H9 (cell line): ENCODE data around the gene TSPAN18. TPM values are rescaled to one million over a fixed set of nuclear protein-coding genes. Genes with fewer than 3 reads are reported as not detected.

ENCODE experiments used
- DNase-seq: peaks from one replicate; pipeline ENCODE4 v3.0.0-alpha.2; 2017
- H2AFZ ChIP-seq: one replicate; pipeline ENCODE4 v1.6.1; 2013; ENCODE audit warnings: mild to moderate bottlenecking, low read length, control low read depth, moderate library complexity
- H2AK5ac ChIP-seq: 2 replicates; pipeline ENCODE4 v1.6.1; 2013; ENCODE audit warnings: low read length, control low read depth, mixed read lengths; ENCODE audit not compliant: insufficient read length
- H2BK120ac ChIP-seq: one replicate; pipeline ENCODE4 v1.6.1; 2013; ENCODE audit warnings: low read depth, mild to moderate bottlenecking, low read length, control low read depth, inconsistent platforms; ENCODE audit not compliant: poor library complexity, severe bottlenecking
- H2BK12ac ChIP-seq: 2 replicates; pipeline ENCODE4 v1.6.1; 2013; ENCODE audit warnings: low read length, control low read depth, mixed read lengths, low read depth; ENCODE audit not compliant: insufficient read length
- H2BK15ac ChIP-seq: 2 replicates; pipeline ENCODE4 v1.6.1; 2013; ENCODE audit warnings: low read depth, low read length, control low read depth
- H2BK20ac ChIP-seq: one replicate; pipeline ENCODE4 v1.6.1; 2013; ENCODE audit warnings: low read depth, mild to moderate bottlenecking, low read length, control low read depth, inconsistent platforms; ENCODE audit not compliant: poor library complexity, severe bottlenecking
- H2BK5ac ChIP-seq: 2 replicates; pipeline ENCODE4 v1.6.1; 2013; ENCODE audit warnings: low read length, control low read depth, mixed read lengths; ENCODE audit not compliant: insufficient read length
- H3K14ac ChIP-seq: 2 replicates; pipeline ENCODE4 v1.6.1; 2013; ENCODE audit warnings: low read length, control low read depth; ENCODE audit not compliant: insufficient read depth
- H3K18ac ChIP-seq: 2 replicates; pipeline ENCODE4 v1.6.1; 2013; ENCODE audit warnings: low read depth, mild to moderate bottlenecking, mixed read lengths, low read length, control low read depth; ENCODE audit not compliant: insufficient read length
- H3K23ac ChIP-seq: 2 replicates; pipeline ENCODE4 v1.6.1; 2013; ENCODE audit warnings: low read length, control low read depth, mixed read lengths, low read depth; ENCODE audit not compliant: insufficient read length
- H3K23me2 ChIP-seq: 2 replicates; pipeline ENCODE4 v1.6.1; 2013; ENCODE audit warnings: low read depth, mild to moderate bottlenecking, mixed read lengths, low read length, control low read depth; ENCODE audit not compliant: insufficient read length, poor library complexity, severe bottlenecking
- H3K27ac ChIP-seq: 2 replicates; pipeline ENCODE4 v1.5.1; 2013; ENCODE audit warnings: low read length, control low read depth, mixed read lengths, low read depth; ENCODE audit not compliant: insufficient read length
- H3K27me3 ChIP-seq: 2 replicates; pipeline ENCODE4 v1.6.1; 2013; ENCODE audit warnings: low read length, control low read depth, inconsistent platforms; ENCODE audit not compliant: insufficient read depth
- H3K4ac ChIP-seq: 2 replicates; pipeline ENCODE4 v1.6.1; 2013; ENCODE audit warnings: low read depth, mild to moderate bottlenecking, control low read depth, inconsistent platforms, low read length, moderate library complexity
- H3K4me1 ChIP-seq: 2 replicates; pipeline ENCODE4 v1.6.1; 2013; ENCODE audit warnings: low read length, control low read depth, inconsistent platforms; ENCODE audit not compliant: insufficient read depth
- H3K4me2 ChIP-seq: 2 replicates; pipeline ENCODE4 v1.6.1; 2013; ENCODE audit warnings: low read length, control low read depth, mixed read lengths; ENCODE audit not compliant: insufficient read length, insufficient read depth
- H3K56ac ChIP-seq: 2 replicates; pipeline ENCODE4 v1.6.1; 2013; ENCODE audit warnings: low read depth, mild to moderate bottlenecking, mixed read lengths, low read length, control low read depth; ENCODE audit not compliant: insufficient read length
- H3K79me1 ChIP-seq: 2 replicates; pipeline ENCODE4 v1.6.1; 2013; ENCODE audit warnings: low read depth, mild to moderate bottlenecking, moderate library complexity, low read length, control low read depth, inconsistent platforms; ENCODE audit not compliant: insufficient read depth, poor library complexity, severe bottlenecking
- H3K79me2 ChIP-seq: 2 replicates; pipeline ENCODE4 v1.6.1; 2013; ENCODE audit warnings: low read length, control low read depth, inconsistent platforms; ENCODE audit not compliant: insufficient read depth
- H3K9ac ChIP-seq: 2 replicates; pipeline ENCODE4 v1.6.1; 2013; ENCODE audit warnings: low read length, control low read depth, mixed read lengths; ENCODE audit not compliant: insufficient read length; ENCODE audit errors: extremely low read depth
- H3K9me3 ChIP-seq: one replicate; pipeline ENCODE4 v1.6.1; 2013; ENCODE audit warnings: low read depth, low read length, inconsistent platforms; ENCODE audit not compliant: control insufficient read depth
- H3T11ph ChIP-seq: one replicate; pipeline ENCODE4 v1.6.1; 2013; ENCODE audit warnings: mild to moderate bottlenecking, low read length, control low read depth, inconsistent platforms
- H4K20me1 ChIP-seq: one replicate; pipeline ENCODE4 v1.6.1; 2013; ENCODE audit not compliant: control insufficient read depth, insufficient read length, insufficient read depth
- H4K5ac ChIP-seq: 2 replicates; pipeline ENCODE4 v1.6.1; 2013; ENCODE audit warnings: low read depth, mild to moderate bottlenecking, mixed read lengths, low read length, control low read depth; ENCODE audit not compliant: insufficient read length
- H4K8ac ChIP-seq: replicated peaks from 2 replicates; pipeline ENCODE4 v1.6.1; 2013; ENCODE audit warnings: low read length, control low read depth, mixed read lengths, low read depth; ENCODE audit not compliant: insufficient read length
- H4K91ac ChIP-seq: 2 replicates; pipeline ENCODE4 v1.6.1; 2013; ENCODE audit warnings: low read depth, mild to moderate bottlenecking, moderate library complexity, mixed read lengths, low read length, control low read depth; ENCODE audit not compliant: insufficient read length
- H3K27ac Mint-ChIP-seq, 3 experiments: 2 replicates in 2 of 3; 3 replicates in 1 of 3; pipeline ENCODE4 v1.8.0; 2020 to 2021; ENCODE audit warnings: mixed read lengths in 3 of 3, mild to moderate bottlenecking in 1 of 3, moderate library complexity in 1 of 3
- H3K27me3 Mint-ChIP-seq: 2 replicates; pipeline ENCODE4 v1.8.0; 2021; ENCODE audit warnings: low read depth, mild to moderate bottlenecking, moderate library complexity, mixed read lengths
- H3K36me3 Mint-ChIP-seq, 3 experiments: 2 replicates in 2 of 3; 3 replicates in 1 of 3; pipeline ENCODE4 v1.8.0; 2020 to 2021; ENCODE audit warnings: low read depth in 3 of 3, mixed read lengths in 3 of 3; ENCODE audit not compliant: insufficient read depth in 1 of 3
- H3K4me1 Mint-ChIP-seq, 2 experiments: 2 replicates each; pipeline ENCODE4 v1.8.0; 2020; ENCODE audit warnings: mixed read lengths in 2 of 2
- H3K4me3 Mint-ChIP-seq, 2 experiments: 2 replicates in 1 of 2; 3 replicates in 1 of 2; pipeline ENCODE4 v1.8.0; 2020 to 2021; ENCODE audit warnings: mild to moderate bottlenecking in 2 of 2, mixed read lengths in 2 of 2, moderate library complexity in 1 of 2
- H3K9me3 Mint-ChIP-seq, 2 experiments: 2 replicates in 1 of 2; 3 replicates in 1 of 2; pipeline ENCODE4 v1.8.0; 2020; ENCODE audit warnings: mild to moderate bottlenecking in 2 of 2, mixed read lengths in 2 of 2, moderate library complexity in 1 of 2
- WGBS: extraction: QIAGEN DNeasy Blood & Tissue Kit; methylation state at CpG from one replicate; pipeline ENCODE4 v1.1.7; 2013; ENCODE audit warnings: missing lambda C conversion rate, low lambda C conversion rate, mixed read lengths; ENCODE audit not compliant: insufficient read length; ENCODE audit errors: extremely low coverage; 5-methylcytosine and 5-hydroxymethylcytosine counted together
- total RNA-seq: library from RNA; stranded (reverse); gene quantifications from 2 replicates; pipeline ENCODE4 v1.2.1, GENCODE V29; 2021
- TF ChIP-seq, protein P1 (sequence below): fragments of 200-600 bp; sonication (generic); conservative IDR thresholded peaks from 3 replicates; pipeline ENCODE4 v1.8.0; 2021; ENCODE audit warnings: antibody characterized with exemption, mild to moderate bottlenecking

The TSPAN18 gene
- total RNA-seq, 1 experiment from 2014 or later, result 25.3 TPM

DNA sequence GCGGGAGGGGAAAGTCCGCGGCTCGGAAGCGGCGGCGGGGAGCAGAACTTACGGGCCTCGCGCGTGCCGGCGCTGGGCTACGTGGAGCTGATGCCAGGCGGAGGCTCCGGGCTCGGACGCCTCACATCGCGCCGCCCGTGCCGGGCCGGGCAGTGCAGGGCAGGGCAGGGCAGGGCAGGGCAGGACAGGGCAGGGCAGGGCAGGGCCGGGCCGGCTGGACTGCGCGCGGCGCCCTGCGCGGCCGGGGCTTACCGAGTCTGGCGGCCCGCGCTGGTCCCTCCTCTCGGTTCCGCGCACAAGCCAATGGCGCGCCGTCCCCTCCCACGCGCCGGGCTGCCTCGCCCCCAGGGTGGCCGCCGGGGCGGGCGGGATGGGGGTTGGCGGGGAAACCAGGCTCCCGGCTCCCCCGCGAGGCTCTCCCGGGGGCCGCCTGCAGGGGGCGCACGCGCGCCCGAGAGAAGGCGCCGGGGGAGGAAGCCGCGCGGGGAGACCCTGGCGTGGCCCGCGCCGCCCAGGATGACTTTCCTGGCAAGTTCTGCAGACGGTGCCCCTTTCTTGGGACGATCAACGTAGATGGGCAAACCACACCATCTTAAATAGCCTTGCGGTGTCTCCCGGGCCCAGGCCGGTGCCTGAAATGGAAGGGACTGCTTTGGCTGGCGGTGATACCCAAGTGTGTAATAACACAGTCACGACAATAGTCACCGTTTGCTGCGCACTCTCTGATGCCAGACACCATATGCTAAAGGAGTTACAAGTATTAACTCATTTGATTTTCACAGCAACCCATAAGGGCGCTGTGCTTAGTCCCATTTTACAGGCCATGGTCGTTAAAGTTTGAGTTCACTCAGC is 224.1 kb downstream of the TSPAN18 start, which contains the start of gene TP53I11:
Gene TP53I11, minus strand, starts transcription at position 259 of the 852 bp plus-strand sequence. CDS start 12,548 bp downstream, outside the sequence.
- Mint-ChIP-seq H3K27ac (no peak within 1 kb of the TSS), H3K27me3 (peaks cover 9% of the 10 kb centered on the region), H3K4me1 (peaks cover 62 to 76% of the 10 kb centered on the region in 2 experiments), H3K36me3 (peaks cover 0 to 12% (median 10%) of the 10 kb centered on the region in 3 experiments; a peak in 4 of 7 replicates), H3K4me3 (peak within 1 kb of the TSS; percentile 80 to 84), H3K9me3 (no peaks in the 10 kb centered on the region)
- Histone ChIP-seq H4K20me1 (no peaks in the 10 kb centered on the region), H2BK12ac (no peak within 1 kb of the TSS), H3K9ac (no peak within 1 kb of the TSS), H3K27me3 (no peaks in the 10 kb centered on the region), H3K4ac (no peak within 1 kb of the TSS), H3K23me2 (peaks cover 6% of the 10 kb centered on the region), H2BK120ac (no peak within 1 kb of the TSS), H3K4me1 (peaks cover 9% of the 10 kb centered on the region), H3K79me1 (no peaks in the 10 kb centered on the region), H4K8ac (no peak within 1 kb of the TSS), H4K91ac (no peak within 1 kb of the TSS), H3K18ac (no peak within 1 kb of the TSS), H3K4me2 (peak within 1 kb of the TSS; percentile 71), H2BK5ac (no peak within 1 kb of the TSS), H2AK5ac (no peak within 1 kb of the TSS), H3K9me3 (no peaks in the 10 kb centered on the region), H2BK20ac (no peak within 1 kb of the TSS), H3K14ac (peak within 1 kb of the TSS; percentile 55; the same call in 1 of the 2 replicates), H3K79me2 (no peaks in the 10 kb centered on the region), H3K56ac (no peak within 1 kb of the TSS), H3K23ac (no peak within 1 kb of the TSS), H3K27ac (no peak within 1 kb of the TSS), H2AFZ (no peak within 1 kb of the TSS), H3T11ph (no peak within 1 kb of the TSS), H4K5ac (no peak within 1 kb of the TSS), H2BK15ac (no peak within 1 kb of the TSS)
- no CpG with 5 or more reads among the region's 83 CpGs for WGBS
- TF ChIP-seq, protein P1, sequence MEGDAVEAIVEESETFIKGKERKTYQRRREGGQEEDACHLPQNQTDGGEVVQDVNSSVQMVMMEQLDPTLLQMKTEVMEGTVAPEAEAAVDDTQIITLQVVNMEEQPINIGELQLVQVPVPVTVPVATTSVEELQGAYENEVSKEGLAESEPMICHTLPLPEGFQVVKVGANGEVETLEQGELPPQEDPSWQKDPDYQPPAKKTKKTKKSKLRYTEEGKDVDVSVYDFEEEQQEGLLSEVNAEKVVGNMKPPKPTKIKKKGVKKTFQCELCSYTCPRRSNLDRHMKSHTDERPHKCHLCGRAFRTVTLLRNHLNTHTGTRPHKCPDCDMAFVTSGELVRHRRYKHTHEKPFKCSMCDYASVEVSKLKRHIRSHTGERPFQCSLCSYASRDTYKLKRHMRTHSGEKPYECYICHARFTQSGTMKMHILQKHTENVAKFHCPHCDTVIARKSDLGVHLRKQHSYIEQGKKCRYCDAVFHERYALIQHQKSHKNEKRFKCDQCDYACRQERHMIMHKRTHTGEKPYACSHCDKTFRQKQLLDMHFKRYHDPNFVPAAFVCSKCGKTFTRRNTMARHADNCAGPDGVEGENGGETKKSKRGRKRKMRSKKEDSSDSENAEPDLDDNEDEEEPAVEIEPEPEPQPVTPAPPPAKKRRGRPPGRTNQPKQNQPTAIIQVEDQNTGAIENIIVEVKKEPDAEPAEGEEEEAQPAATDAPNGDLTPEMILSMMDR, result peak; percentile 97
- no peak for DNase-seq
